MCF 10A (cell line): ENCODE data around the gene DIP2A. TPM values are rescaled to one million over a fixed set of nuclear protein-coding genes. Genes with fewer than 3 reads are reported as not detected.
A peak's percentile ranks its signal among the peaks of the same experiment; 100 is the strongest.

Experiments
- Bru-seq: library from RNA; stranded (reverse); fragments of 400-500 nt; gene quantifications from one replicate; lab custom pipeline; 2021; lab: Mats Ljungman, UMichigan
- BruChase-seq, 2 experiments: library from RNA; stranded (reverse); fragments of 400-500 nt; gene quantifications; one replicate each; lab custom pipeline; 2021; lab: Mats Ljungman, UMichigan
- BruUV-seq: library from RNA; stranded (reverse); fragments of 400-500 nt; replicated peaks from 2 replicates; lab custom pipeline; 2021; lab: Mats Ljungman, UMichigan
- CTCF ChIA-PET: fragments of 300-600 bp; sonication (Branson Sonifier 250); formaldehyde crosslinking; extraction: SDS; loops from one replicate; lab custom pipeline; 2021; ENCODE audit warnings: antibody characterized with exemption, inconsistent platforms; lab: Yijun Ruan, JAX
- POLR2A ChIA-PET: fragments of 300-600, 350-650 bp; sonication (Branson Sonifier 250); formaldehyde crosslinking; extraction: SDS; loops from one replicate; lab custom pipeline; 2020; ENCODE audit warnings: antibody characterized with exemption, inconsistent platforms; lab: Yijun Ruan, JAX
- DNase-seq: peaks from one replicate; pipeline ENCODE4 v3.0.0-alpha.2; 2018; ENCODE audit not compliant: unreplicated experiment
- H3K27ac Mint-ChIP-seq: one replicate; pipeline ENCODE4 v1.8.0; 2022; ENCODE audit warnings: mild to moderate bottlenecking, low read depth, mixed read lengths; ENCODE audit not compliant: unreplicated experiment
- H3K27me3 Mint-ChIP-seq: one replicate; pipeline ENCODE4 v1.8.0; 2022; ENCODE audit warnings: mixed read lengths; ENCODE audit not compliant: insufficient read depth, unreplicated experiment
- H3K36me3 Mint-ChIP-seq: one replicate; pipeline ENCODE4 v1.8.0; 2022; ENCODE audit warnings: mild to moderate bottlenecking, moderate library complexity, mixed read lengths; ENCODE audit not compliant: insufficient read depth, unreplicated experiment
- H3K4me1 Mint-ChIP-seq: one replicate; pipeline ENCODE4 v1.8.0; 2022; ENCODE audit warnings: mixed read lengths; ENCODE audit not compliant: insufficient read depth, unreplicated experiment
- H3K4me3 Mint-ChIP-seq: one replicate; pipeline ENCODE4 v1.8.0; 2022; ENCODE audit warnings: mild to moderate bottlenecking, moderate library complexity, mixed read lengths; ENCODE audit not compliant: unreplicated experiment
- H3K9me3 Mint-ChIP-seq: one replicate; pipeline ENCODE4 v1.8.0; 2022; ENCODE audit warnings: mixed read lengths; ENCODE audit not compliant: unreplicated experiment
- intact Hi-C: fragments of 100-400 bp; cut with micrococcal nuclease; formaldehyde crosslinking; loops from 2 replicates; pipeline ENCODE4 v1.14.1; 2022
- long read RNA-seq: library from polyadenylated mRNA; stranded (forward); transcript quantifications from one replicate; pipeline ENCODE4 v2.0.0, GENCODE V29; 2022
- total RNA-seq: library from RNA; stranded (reverse); gene quantifications from 2 replicates; pipeline ENCODE4 v1.2.3, GENCODE V29; 2022
- TF ChIP-seq, protein P1 (sequence below): fragments of 200-600 bp; IDR thresholded peaks from one replicate; pipeline ENCODE4 v1.8.0; 2022; ENCODE audit warnings: antibody characterized with exemption, mild to moderate bottlenecking; ENCODE audit not compliant: unreplicated experiment

Gene DIP2A
- total RNA-seq: 39.6 and 55.1 TPM in 2 replicates
- percentile 74 among the genes with signal in this experiment for Bru-seq, nascent RNA
- BruChase-seq, experiment 1, labeled RNA remaining after a 6-hour chase: percentile 78 among the genes with signal in this experiment
- percentile 78 among the genes with signal in this experiment for BruChase-seq, experiment 2, labeled RNA remaining after a 2-hour chase
- long read RNA-seq, full-length matches to known transcripts: 16 of 43 reads
- long read RNA-seq, partial matches to known transcripts: 11 of 43 reads
- long read RNA-seq, other reads (novel, unspliced or antisense): 16 of 43 reads

DNA sequence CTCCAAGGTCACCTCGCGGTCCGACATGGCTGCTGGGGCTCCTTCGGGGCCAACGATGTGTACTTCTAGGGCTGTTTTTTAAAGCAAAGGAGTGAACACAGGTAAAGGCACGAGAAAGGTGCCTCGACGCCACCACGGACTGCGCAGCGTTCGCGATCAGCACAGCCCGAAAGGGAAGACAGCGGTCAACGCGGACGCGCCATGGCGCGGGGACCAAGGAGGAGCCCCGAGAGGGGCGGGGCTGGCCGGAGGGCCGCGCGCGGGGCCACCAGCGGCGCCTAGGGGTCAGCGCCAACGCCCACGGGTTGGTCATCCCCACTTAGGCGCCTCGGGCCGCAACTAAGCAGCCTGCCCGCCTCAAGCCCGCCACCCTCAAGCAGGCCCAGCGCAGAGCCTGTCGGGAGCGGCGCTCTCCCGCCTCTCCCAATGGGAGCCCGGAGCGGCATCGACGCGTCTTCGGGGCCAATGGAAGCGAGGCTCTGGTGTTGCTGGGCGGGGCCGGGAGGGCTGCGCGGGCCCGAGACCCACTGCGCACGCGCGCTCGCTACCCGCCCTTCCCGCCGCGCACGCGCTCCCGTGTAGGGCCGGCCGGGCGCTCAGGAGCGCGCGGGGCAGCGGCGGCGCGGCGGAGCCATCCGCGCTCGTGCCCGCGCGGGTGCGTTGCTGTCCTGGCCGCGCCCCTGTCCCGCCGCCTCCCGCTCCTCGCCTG is at the start of gene DIP2A:
Gene DIP2A (plus strand): TSS at position 577 of the 709 bp plus-strand sequence. CDS start 241 bp downstream, outside the sequence.
- peaks cover 24% of the 10 kb centered on the region for H3K36me3 Mint-ChIP-seq
- no peaks in the 10 kb centered on the region for H3K9me3 Mint-ChIP-seq
- ChIA-PET POLR2A (interaction anchor here (0.6 to 4.6 kb wide), 17 partner anchors 10 to 230 kb away, joined by 3 to 43 read pairs (median 4); partner anchors contain the start of genes LSS and PRMT2), CTCF (interaction anchor here (1.0 kb wide), 1 partner anchor 9 kb away, joined by 3 read pairs; no protein-coding TSS in a partner anchor)
- H3K27me3 Mint-ChIP-seq: no peaks in the 10 kb centered on the region
- no TSS peak for BruUV-seq
- peak; percentile 97 for DNase-seq
- H3K4me1 Mint-ChIP-seq: peaks cover 9% of the 10 kb centered on the region
- intact Hi-C loops: loop anchor here (1.0 kb wide), 1 partner anchor 181 kb away; no protein-coding TSS in a partner anchor
- peak within 1 kb of the TSS; percentile 79 for H3K4me3 Mint-ChIP-seq
- TF ChIP-seq, protein P1, sequence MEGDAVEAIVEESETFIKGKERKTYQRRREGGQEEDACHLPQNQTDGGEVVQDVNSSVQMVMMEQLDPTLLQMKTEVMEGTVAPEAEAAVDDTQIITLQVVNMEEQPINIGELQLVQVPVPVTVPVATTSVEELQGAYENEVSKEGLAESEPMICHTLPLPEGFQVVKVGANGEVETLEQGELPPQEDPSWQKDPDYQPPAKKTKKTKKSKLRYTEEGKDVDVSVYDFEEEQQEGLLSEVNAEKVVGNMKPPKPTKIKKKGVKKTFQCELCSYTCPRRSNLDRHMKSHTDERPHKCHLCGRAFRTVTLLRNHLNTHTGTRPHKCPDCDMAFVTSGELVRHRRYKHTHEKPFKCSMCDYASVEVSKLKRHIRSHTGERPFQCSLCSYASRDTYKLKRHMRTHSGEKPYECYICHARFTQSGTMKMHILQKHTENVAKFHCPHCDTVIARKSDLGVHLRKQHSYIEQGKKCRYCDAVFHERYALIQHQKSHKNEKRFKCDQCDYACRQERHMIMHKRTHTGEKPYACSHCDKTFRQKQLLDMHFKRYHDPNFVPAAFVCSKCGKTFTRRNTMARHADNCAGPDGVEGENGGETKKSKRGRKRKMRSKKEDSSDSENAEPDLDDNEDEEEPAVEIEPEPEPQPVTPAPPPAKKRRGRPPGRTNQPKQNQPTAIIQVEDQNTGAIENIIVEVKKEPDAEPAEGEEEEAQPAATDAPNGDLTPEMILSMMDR: no peak
- H3K27ac Mint-ChIP-seq: peak within 1 kb of the TSS; percentile 78

- Mint-ChIP-seq H3K27me3 (no peaks in the 10 kb centered on the region), H3K9me3 (no peaks in the 10 kb centered on the region), H3K4me3 (no peak overlapping the region), H3K27ac (no peak overlapping the region), H3K36me3 (peaks cover 60% of the 10 kb centered on the region), H3K4me1 (no peaks in the 10 kb centered on the region)
- no peak for DNase-seq
- intact Hi-C loops: no loop called here
- TF ChIP-seq, protein P1: no peak
- POLR2A ChIA-PET: no interaction called here
- CTCF ChIA-PET: no interaction called here
- BruUV-seq: no TSS peak
Observed at GRCh38 chr21:46409641-46410406, 48.9 kb upstream of the DIP2A start.

DNA sequence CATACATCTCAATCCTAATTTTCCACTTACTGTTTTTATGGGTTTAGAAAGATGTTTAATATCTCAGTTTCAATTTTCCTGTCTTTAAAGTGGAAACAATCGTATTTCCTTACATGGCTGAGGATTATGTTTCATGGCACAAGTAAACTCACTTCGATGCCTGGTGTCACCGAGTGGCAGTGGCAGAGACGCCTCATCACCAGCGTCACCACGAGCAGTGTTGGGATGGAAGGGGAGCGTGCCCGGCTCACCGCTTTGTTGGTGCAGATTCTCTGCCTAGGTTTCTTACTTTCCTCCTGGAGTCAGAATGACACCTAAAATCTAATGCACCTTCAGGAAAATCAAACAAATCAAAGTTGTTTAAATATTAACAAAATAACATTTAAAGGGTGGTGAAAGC is 48.2 kb upstream of the DIP2A start:
- Mint-ChIP-seq H3K27me3 (no peaks in the 10 kb centered on the region), H3K27ac (no peak overlapping the region), H3K36me3 (peaks cover 65% of the 10 kb centered on the region), H3K9me3 (no peaks in the 10 kb centered on the region), H3K4me1 (no peaks in the 10 kb centered on the region), H3K4me3 (no peak overlapping the region)
- intact Hi-C loops: no loop called here
- ChIA-PET CTCF (interaction anchor here (0.6 kb wide), 1 partner anchor 1535 kb away, joined by 3 read pairs; no protein-coding TSS in a partner anchor), POLR2A (no interaction called here)
- TF ChIP-seq, protein P1: no peak
- BruUV-seq: no TSS peak
- no peak for DNase-seq
